Mesothelial cell of epicardium (in vitro differentiated cells): ENCODE data around the gene MLLT10. TPM values are rescaled to one million over a fixed set of nuclear protein-coding genes. Genes with fewer than 3 reads are reported as not detected.

Experiments used
- DNase-seq, 2 experiments: peaks; one replicate each; pipeline ENCODE4 v3.0.0; 2021; ENCODE audit warnings: low spot score in 2 of 2; ENCODE audit not compliant: unreplicated experiment in 2 of 2
- H3K27ac Mint-ChIP-seq: 2 replicates; pipeline ENCODE4 v1.8.0; 2021; ENCODE audit warnings: mixed read lengths
- H3K27me3 Mint-ChIP-seq: 2 replicates; pipeline ENCODE4 v1.8.0; 2021; ENCODE audit warnings: low read depth, mixed read lengths
- H3K36me3 Mint-ChIP-seq: 2 replicates; pipeline ENCODE4 v1.8.0; 2021; ENCODE audit warnings: mixed read lengths
- H3K4me1 Mint-ChIP-seq: 2 replicates; pipeline ENCODE4 v1.8.0; 2021; ENCODE audit warnings: mixed read lengths
- H3K4me3 Mint-ChIP-seq: 2 replicates; pipeline ENCODE4 v1.8.0; 2021; ENCODE audit warnings: mild to moderate bottlenecking, moderate library complexity, mixed read lengths
- H3K9me3 Mint-ChIP-seq: 2 replicates; pipeline ENCODE4 v1.8.0; 2021; ENCODE audit warnings: mixed read lengths
- CTCF ChIP-seq: fragments of 200-600 bp; sonication (generic); IDR thresholded peaks from one replicate; pipeline ENCODE4 v1.5.0; 2021; ENCODE audit warnings: antibody characterized with exemption; ENCODE audit not compliant: unreplicated experiment
- total RNA-seq: library from RNA; stranded (reverse); gene quantifications from 3 replicates; pipeline ENCODE4 v1.2.1, GENCODE V29; 2021

The MLLT10 gene
- total RNA-seq, 1 donor from 2014 or later = 62.5 TPM

DNA sequence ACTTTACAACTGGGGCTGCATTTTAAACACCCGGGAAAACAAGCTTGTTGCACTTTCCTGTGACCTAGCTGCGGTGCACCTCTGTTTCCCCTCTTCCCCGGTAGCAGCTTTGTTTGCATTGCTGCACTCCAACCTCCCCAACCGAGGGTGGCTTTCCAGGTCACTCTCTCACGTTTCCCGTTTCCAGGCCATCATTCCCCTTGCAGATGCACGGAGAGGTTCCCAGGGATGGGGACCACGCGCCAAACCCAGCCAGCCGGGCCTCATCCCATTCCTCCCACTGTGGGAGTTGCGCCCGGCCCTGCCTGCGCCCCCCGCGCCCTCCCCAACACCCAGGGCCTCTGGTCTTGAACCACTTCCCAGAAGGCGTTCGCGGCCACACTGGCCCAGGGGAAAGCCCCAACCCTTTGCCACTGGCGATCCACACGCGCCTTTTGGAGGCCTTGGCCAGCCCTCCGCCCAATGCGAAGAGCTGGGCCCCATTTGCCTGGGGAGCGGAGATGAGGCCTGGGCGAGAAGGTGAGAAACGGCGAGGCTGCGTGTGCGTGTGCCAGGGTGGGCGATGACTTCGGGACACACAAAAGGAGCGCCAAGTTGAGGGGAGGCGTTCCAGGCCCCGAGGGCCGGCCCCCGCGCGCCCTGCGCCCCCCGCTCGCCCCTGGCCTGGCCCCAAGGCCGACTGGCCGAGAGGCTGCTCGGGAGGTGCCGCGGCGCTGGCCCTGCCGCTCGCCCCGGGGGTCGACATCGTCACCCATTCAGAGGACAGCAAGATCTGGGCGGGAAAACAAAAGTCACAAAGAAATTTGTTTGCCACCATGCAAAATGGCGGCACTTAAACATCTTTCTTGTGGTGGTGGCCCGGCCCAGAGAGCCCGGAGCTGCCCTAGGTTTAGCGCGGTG, 24.4 kb upstream of the MLLT10 start:
- Mint-ChIP-seq H3K27me3 (no peaks in the 10 kb centered on the region), H3K9me3 (no peaks in the 10 kb centered on the region), H3K36me3 (no peaks in the 10 kb centered on the region), H3K4me1 (peaks cover 74% of the 10 kb centered on the region), H3K27ac (peak overlapping the region; percentile 90), H3K4me3 (peak overlapping the region; percentile 52)
- DNase-seq = no peak
- no peak for TF ChIP-seq CTCF

GRCh38 chr10:21510241-21511094, 23.6 kb upstream of the MLLT10 start:
- no peak for TF ChIP-seq CTCF
- Mint-ChIP-seq H3K9me3 (no peaks in the 10 kb centered on the region), H3K4me3 (peak overlapping the region; percentile 62), H3K4me1 (peaks cover 83% of the 10 kb centered on the region), H3K27me3 (no peaks in the 10 kb centered on the region), H3K27ac (peak overlapping the region; percentile 92), H3K36me3 (no peaks in the 10 kb centered on the region)
- no peak for DNase-seq

- Mint-ChIP-seq H3K27ac (peak overlapping the region; percentile 88), H3K4me1 (peaks cover 83% of the 10 kb centered on the region)
Observed at GRCh38 chr10:21511095-21511570, 22.9 kb upstream of the MLLT10 start.

GRCh38 chr10:21511946-21512572, 22.0 kb upstream of the MLLT10 start:
- H3K27me3 Mint-ChIP-seq = no peaks in the 10 kb centered on the region

More at GRCh38 chr10:21511095-21511570, 22.9 kb upstream of the MLLT10 start:
- H3K27me3 Mint-ChIP-seq = no peaks in the 10 kb centered on the region
- no peak for TF ChIP-seq CTCF
- no peaks in the 10 kb centered on the region for H3K9me3 Mint-ChIP-seq
- H3K4me3 Mint-ChIP-seq = peak overlapping the region; percentile 46
- no peak for DNase-seq
- no peaks in the 10 kb centered on the region for H3K36me3 Mint-ChIP-seq

More at GRCh38 chr10:21511946-21512572, 22.0 kb upstream of the MLLT10 start:
- H3K36me3 Mint-ChIP-seq = no peaks in the 10 kb centered on the region
- no peak for TF ChIP-seq CTCF
- no peaks in the 10 kb centered on the region for H3K9me3 Mint-ChIP-seq
- H3K4me3 Mint-ChIP-seq = peak overlapping the region; percentile 83
- no peak for DNase-seq
- H3K27ac Mint-ChIP-seq = peak overlapping the region; percentile 88
- H3K4me1 Mint-ChIP-seq = peaks cover 76% of the 10 kb centered on the region
